B cell (primary cell): ENCODE results near the gene COX6A2.

ENCODE experiments used
- EZH2 ChIP-seq: IDR thresholded peaks from 2 replicates; pipeline ENCODE4 v1.6.1; 2012; ENCODE audit warnings: borderline replicate concordance, low read depth, mild to moderate bottlenecking, moderate library complexity, low read length; ENCODE audit not compliant: insufficient read depth, poor library complexity, severe bottlenecking
- TF ChIP-seq, protein P1 (sequence below): fragments of 200-600 bp; IDR thresholded peaks from one replicate; pipeline ENCODE4 v1.8.0; 2022; ENCODE audit warnings: antibody characterized with exemption, mild to moderate bottlenecking

DNA sequence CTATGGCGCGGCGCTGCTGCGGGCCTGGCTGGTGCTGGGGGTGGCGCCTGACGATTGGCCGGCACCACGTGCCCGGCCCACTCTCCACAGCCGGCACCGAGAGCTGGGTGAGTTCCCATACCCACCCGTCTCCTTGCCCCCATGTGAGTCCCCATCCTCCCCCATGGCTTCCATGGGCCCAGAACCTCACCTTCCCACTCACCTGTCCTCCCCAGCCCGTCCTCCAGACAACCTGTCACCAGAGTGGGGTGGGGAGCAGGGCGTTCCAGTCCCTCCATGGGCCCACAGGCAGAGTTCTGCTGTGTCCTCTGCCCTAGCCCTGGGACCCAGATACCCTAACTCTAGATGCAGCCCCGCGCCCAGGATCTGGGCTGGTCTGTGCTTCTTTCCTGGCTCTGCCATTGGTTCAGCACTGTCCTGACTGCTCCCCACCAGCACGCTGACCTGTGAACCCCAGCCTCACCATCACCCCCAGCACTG lies 36.7 kb upstream of the COX6A2 start:
- TF ChIP-seq, protein P1, sequence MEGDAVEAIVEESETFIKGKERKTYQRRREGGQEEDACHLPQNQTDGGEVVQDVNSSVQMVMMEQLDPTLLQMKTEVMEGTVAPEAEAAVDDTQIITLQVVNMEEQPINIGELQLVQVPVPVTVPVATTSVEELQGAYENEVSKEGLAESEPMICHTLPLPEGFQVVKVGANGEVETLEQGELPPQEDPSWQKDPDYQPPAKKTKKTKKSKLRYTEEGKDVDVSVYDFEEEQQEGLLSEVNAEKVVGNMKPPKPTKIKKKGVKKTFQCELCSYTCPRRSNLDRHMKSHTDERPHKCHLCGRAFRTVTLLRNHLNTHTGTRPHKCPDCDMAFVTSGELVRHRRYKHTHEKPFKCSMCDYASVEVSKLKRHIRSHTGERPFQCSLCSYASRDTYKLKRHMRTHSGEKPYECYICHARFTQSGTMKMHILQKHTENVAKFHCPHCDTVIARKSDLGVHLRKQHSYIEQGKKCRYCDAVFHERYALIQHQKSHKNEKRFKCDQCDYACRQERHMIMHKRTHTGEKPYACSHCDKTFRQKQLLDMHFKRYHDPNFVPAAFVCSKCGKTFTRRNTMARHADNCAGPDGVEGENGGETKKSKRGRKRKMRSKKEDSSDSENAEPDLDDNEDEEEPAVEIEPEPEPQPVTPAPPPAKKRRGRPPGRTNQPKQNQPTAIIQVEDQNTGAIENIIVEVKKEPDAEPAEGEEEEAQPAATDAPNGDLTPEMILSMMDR: no peak
- TF ChIP-seq EZH2: no peak
